HG03196 (cell line): ENCODE data around the gene ALKBH4.
"Not testable (repeated sequence)": the region's sequence is repeated elsewhere in the genome, so short reads cannot be mapped to it uniquely, and the experiment has no call there.

ENCODE experiments used
- ATAC-seq: cut with Tn5 transposase; IDR thresholded peaks from one replicate; pipeline ENCODE4 v1.9.1; 2021; ENCODE audit not compliant: unreplicated experiment

The ALKBH4 gene

GRCh38 chr7:102455596-102455995 lies 9.1 kb downstream of the ALKBH4 start:
- ATAC-seq, result no peak

GRCh38 chr7:102454932-102455331 lies 9.7 kb downstream of the ALKBH4 start:
- ATAC-seq, result not testable (repeated sequence)

- no peak for ATAC-seq
Observed at GRCh38 chr7:102454468-102454867, 10.2 kb downstream of the ALKBH4 start.

GRCh38 chr7:102453319-102453718 lies 11.3 kb downstream of the ALKBH4 start:
- ATAC-seq, result no peak

GRCh38 chr7:102452451-102452850 lies 12.2 kb downstream of the ALKBH4 start:
- ATAC-seq, result no peak

- ATAC-seq, result no peak
Observed at GRCh38 chr7:102451371-102452054, 13.2 kb downstream of the ALKBH4 start.

- ATAC-seq, result no peak
Observed at GRCh38 chr7:102450242-102450641, 14.4 kb downstream of the ALKBH4 start.

- no peak for ATAC-seq
Observed at GRCh38 chr7:102449136-102449535, 15.5 kb downstream of the ALKBH4 start.

GRCh38 chr7:102447311-102447710 lies 17.4 kb downstream of the ALKBH4 start:
- ATAC-seq, result no peak

GRCh38 chr7:102446387-102447156 lies 18.1 kb downstream of the ALKBH4 start:
- ATAC-seq, result no peak

GRCh38 chr7:102445674-102446071 lies 19.0 kb downstream of the ALKBH4 start:
- no peak for ATAC-seq

GRCh38 chr7:102444961-102445673 lies 19.5 kb downstream of the ALKBH4 start:
- ATAC-seq, result peak; percentile 38

- no peak for ATAC-seq
Observed at GRCh38 chr7:102439963-102440795, 24.5 kb downstream of the ALKBH4 start.

GRCh38 chr7:102436118-102436517 lies 28.5 kb downstream of the ALKBH4 start:
- no peak for ATAC-seq

- ATAC-seq, result no peak
Observed at GRCh38 chr7:102434039-102434486, 30.6 kb downstream of the ALKBH4 start.

- peak; percentile 50 for ATAC-seq
Observed at GRCh38 chr7:102433219-102434038, 31.2 kb downstream of the ALKBH4 start, which contains the start of gene ORAI2. TSS of gene ORAI2 (plus strand) at chr7:102433575. CDS start at chr7:102438957, 5,382 bp downstream.

GRCh38 chr7:102432442-102433218 lies 32.0 kb downstream of the ALKBH4 start:
- peak; percentile 27 for ATAC-seq

- no peak for ATAC-seq
Observed at GRCh38 chr7:102431617-102432298, 32.9 kb downstream of the ALKBH4 start.
